Right atrium auricular region (tissue), 2 donors: Measurements from ENCODE around the gene SUFU. TPM values are rescaled to one million over a fixed set of nuclear protein-coding genes. Genes with fewer than 3 reads are reported as not detected.

Experiments used
- DNase-seq: peaks from one replicate; pipeline ENCODE4 v3.0.0-alpha.2; 2019; ENCODE audit warnings: low spot score
- H3K27ac ChIP-seq, 2 donors: fragments of 200-600 bp; sonication (generic); 1 replicate in 1 of 2; 2 replicates in 1 of 2; pipeline ENCODE4 v1.5.1; 2016 to 2019
- H3K27me3 ChIP-seq, 2 donors: fragments of 200-600 bp; sonication (generic); one replicate each; pipeline versions ENCODE4 v1.5.1 to v1.6.0; 2017 to 2019
- H3K36me3 ChIP-seq: fragments of 200-600 bp; sonication (generic); one replicate; pipeline ENCODE4 v1.5.1; 2016
- H3K4me1 ChIP-seq, 2 donors: fragments of 200-600 bp; sonication (generic); one replicate each; pipeline versions ENCODE4 v1.5.1 to v1.6.0; 2017 to 2019
- H3K4me3 ChIP-seq, 2 donors: fragments of 200-600 bp; sonication (generic); 1 replicate in 1 of 2; 2 replicates in 1 of 2; pipeline ENCODE4 v1.5.1; 2017 to 2019; ENCODE audit warnings: mild to moderate bottlenecking in 1 of 2, moderate library complexity in 1 of 2
- H3K9me3 ChIP-seq, 2 donors: fragments of 200-600 bp; sonication (generic); one replicate each; pipeline ENCODE4 v1.5.1; 2019
- total RNA-seq, 2 donors: library from RNA; depleted of rRNA; stranded (reverse); fragments of >200 nt; gene quantifications; one replicate each; pipeline ENCODE4 v1.1.0, GENCODE V29; 2016
- TF ChIP-seq, protein P1 (sequence below), 2 donors: fragments of 200-600 bp; sonication (generic); IDR thresholded peaks; one replicate each; pipeline ENCODE4 v1.5.1; 2019; ENCODE audit warnings: antibody characterized with exemption in 2 of 2

SUFU gene
- total RNA-seq, 2 donors from 2014 or later, result 4.9 to 6.4 TPM

DNA sequence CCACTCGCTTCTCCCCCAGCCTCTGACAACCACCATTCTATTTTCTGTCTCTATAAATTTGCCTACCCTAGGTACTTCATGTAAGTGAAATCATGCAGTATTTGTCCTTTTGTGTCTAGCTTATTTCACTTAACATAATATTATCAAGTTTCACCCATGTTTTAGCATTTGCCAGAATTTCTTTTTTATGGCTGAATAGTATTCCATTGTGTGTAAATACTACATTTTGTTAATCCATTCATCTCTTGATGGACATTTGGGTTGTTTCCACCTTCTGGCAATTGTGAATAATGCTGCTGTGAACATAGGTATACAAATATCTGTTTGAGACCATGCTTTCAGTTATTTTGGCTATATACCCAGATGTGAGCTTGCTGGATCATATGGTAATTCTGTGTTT, 83.1 kb downstream of the SUFU start:
- Histone ChIP-seq H3K36me3 (no peaks in the 10 kb centered on the region), H3K4me1 (peaks cover 0 to 11% of the 10 kb centered on the region in 2 donors), H3K27me3 (no peaks in the 10 kb centered on the region), H3K27ac (no peak overlapping the region), H3K4me3 (no peak overlapping the region), H3K9me3 (no peaks in the 10 kb centered on the region)
- no peak for DNase-seq
- TF ChIP-seq, protein P1, sequence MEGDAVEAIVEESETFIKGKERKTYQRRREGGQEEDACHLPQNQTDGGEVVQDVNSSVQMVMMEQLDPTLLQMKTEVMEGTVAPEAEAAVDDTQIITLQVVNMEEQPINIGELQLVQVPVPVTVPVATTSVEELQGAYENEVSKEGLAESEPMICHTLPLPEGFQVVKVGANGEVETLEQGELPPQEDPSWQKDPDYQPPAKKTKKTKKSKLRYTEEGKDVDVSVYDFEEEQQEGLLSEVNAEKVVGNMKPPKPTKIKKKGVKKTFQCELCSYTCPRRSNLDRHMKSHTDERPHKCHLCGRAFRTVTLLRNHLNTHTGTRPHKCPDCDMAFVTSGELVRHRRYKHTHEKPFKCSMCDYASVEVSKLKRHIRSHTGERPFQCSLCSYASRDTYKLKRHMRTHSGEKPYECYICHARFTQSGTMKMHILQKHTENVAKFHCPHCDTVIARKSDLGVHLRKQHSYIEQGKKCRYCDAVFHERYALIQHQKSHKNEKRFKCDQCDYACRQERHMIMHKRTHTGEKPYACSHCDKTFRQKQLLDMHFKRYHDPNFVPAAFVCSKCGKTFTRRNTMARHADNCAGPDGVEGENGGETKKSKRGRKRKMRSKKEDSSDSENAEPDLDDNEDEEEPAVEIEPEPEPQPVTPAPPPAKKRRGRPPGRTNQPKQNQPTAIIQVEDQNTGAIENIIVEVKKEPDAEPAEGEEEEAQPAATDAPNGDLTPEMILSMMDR (IDR thresholded peaks at IDR 0.05), result no peak

- H3K36me3 ChIP-seq, result peaks cover 2% of the 10 kb centered on the region
- no peak for DNase-seq
- no peak overlapping the region for H3K4me3 ChIP-seq
- no peaks in the 10 kb centered on the region for H3K27me3 ChIP-seq
- no peaks in the 10 kb centered on the region for H3K9me3 ChIP-seq
- H3K27ac ChIP-seq, result no peak overlapping the region
- TF ChIP-seq, protein P1 (IDR thresholded peaks at IDR 0.05), result no peak
- peaks cover 0 to 3% of the 10 kb centered on the region in 2 donors for H3K4me1 ChIP-seq
Observed at GRCh38 chr10:102588875-102589274, 85.1 kb downstream of the SUFU start.

DNA sequence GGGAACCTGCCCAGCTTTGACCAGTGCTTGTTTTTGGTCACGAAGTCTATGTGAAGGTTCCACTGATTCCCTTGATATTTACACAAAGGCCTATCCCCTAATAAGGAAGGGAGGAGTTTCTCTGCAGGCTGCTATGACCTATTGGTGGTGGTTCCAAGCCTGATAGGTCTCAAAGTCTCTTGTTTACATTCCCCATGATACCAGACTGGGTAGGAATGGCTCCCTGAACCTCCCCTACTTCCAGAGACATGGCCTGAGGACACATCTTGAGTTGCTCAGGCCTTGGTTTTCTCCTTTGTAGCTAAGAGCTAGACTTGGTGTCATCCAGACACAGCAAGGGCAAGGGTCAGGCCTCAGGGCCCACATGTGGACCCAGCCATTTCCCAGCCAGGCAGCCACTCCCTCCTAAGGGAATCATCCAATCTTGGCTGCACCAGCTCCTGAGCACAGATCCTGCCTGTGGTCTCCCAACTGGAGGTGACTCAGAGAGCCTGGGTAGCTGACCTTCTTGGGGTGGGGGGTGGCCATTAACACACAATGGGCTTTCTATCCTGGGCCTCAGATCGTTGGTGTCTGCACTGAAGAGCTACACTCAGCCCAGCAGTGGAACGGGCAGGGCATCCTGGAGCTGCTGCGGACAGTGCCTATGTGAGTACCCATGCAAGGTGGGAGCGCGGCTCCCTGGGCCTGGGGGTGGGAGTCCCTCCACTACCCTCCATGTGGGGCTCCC, 89.5 kb downstream of the SUFU start:
- DNase-seq, result no peak
- peaks cover 10% of the 10 kb centered on the region for H3K36me3 ChIP-seq
- TF ChIP-seq, protein P1 (IDR thresholded peaks at IDR 0.05), result no peak
- no peak overlapping the region for H3K4me3 ChIP-seq
- no peaks in the 10 kb centered on the region for H3K9me3 ChIP-seq
- H3K27ac ChIP-seq, result no peak overlapping the region
- H3K27me3 ChIP-seq, result no peaks in the 10 kb centered on the region
- peaks cover 0 to 30% of the 10 kb centered on the region in 2 donors for H3K4me1 ChIP-seq

- H3K27ac ChIP-seq, result no peak overlapping the region
- H3K27me3 ChIP-seq, result no peaks in the 10 kb centered on the region
- H3K4me3 ChIP-seq, result no peak overlapping the region
- TF ChIP-seq, protein P1 (IDR thresholded peaks at IDR 0.05), result no peak
- H3K9me3 ChIP-seq, result no peaks in the 10 kb centered on the region
- peaks cover 10% of the 10 kb centered on the region for H3K36me3 ChIP-seq
- peaks cover 0 to 35% of the 10 kb centered on the region in 2 donors for H3K4me1 ChIP-seq
- DNase-seq, result no peak
Observed at GRCh38 chr10:102593804-102594079, 90.0 kb downstream of the SUFU start.

- Histone ChIP-seq H3K36me3 (peaks cover 18% of the 10 kb centered on the region), H3K9me3 (no peaks in the 10 kb centered on the region), H3K27ac (no peak overlapping the region), H3K4me3 (no peak overlapping the region), H3K27me3 (no peaks in the 10 kb centered on the region), H3K4me1 (peaks cover 0 to 50% of the 10 kb centered on the region in 2 donors)
- TF ChIP-seq, protein P1 (IDR thresholded peaks at IDR 0.05), result peak in 1 of 2 donors; percentile 29
- no peak for DNase-seq
Observed at GRCh38 chr10:102595293-102595692, 91.5 kb downstream of the SUFU start.

- no peak for DNase-seq
- H3K4me1 ChIP-seq, result peaks cover 0 to 56% of the 10 kb centered on the region in 2 donors
- TF ChIP-seq, protein P1 (IDR thresholded peaks at IDR 0.05), result no peak
- H3K27me3 ChIP-seq, result no peaks in the 10 kb centered on the region
- H3K4me3 ChIP-seq, result no peak overlapping the region
- no peak overlapping the region for H3K27ac ChIP-seq
- no peaks in the 10 kb centered on the region for H3K9me3 ChIP-seq
- H3K36me3 ChIP-seq, result peaks cover 18% of the 10 kb centered on the region
Observed at GRCh38 chr10:102595897-102596296, 92.1 kb downstream of the SUFU start.
